ENCODE results near the gene CYFIP2. TPM values are rescaled to one million over a fixed set of nuclear protein-coding genes. Genes with fewer than 3 reads are reported as not detected.

Gene CYFIP2
- total and polyA plus RNA-seq, 11 donors, result 23.2 to 62.7 (median 37.4) TPM

DNA sequence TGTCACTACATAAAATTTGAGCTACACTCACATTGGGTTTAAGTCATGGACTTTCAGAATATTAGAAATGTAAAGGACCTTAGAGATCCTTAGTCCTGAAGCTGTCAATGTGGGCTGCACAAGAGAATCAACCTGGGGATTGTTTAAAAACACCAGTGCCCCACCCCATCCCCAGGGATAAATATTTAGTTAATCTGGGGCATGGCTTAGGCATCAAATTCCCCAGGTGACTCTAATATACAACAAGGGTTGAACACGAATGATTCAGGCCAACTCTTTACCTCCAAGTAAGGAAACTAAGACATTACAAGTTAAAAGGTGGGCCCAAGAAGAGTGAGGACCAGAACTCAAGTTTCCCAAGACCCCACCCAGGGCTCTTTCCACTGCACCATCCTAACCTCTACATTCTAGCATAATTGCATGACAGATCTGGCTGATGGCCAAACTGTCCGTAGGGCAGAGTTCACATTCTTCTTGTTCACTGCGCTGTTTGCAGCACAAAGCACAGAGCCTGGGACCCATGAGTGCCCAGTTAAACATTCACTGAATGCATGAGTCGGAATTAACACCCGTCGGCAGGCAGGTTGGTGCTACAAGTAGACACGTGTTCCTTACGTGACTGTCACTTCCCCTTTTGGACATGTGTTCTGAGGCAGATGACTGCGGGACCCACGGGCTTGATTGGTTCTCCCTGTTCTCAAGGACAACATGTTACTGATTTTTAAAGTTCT is 25.2 kb downstream of the CYFIP2 start:
- H3K27me3 ChIP-seq, result no peaks in the 10 kb centered on the region
- peak overlapping the region in 2 of 12 donors; percentile 14 to 89 for H3K27ac ChIP-seq
- WGBS, 4 donors, result 38 to 50% (median 42%) methylated on average over 10 of the region's 10 CpGs
- no peaks in the 10 kb centered on the region for H3K9me3 ChIP-seq
- TF ChIP-seq, protein P1, sequence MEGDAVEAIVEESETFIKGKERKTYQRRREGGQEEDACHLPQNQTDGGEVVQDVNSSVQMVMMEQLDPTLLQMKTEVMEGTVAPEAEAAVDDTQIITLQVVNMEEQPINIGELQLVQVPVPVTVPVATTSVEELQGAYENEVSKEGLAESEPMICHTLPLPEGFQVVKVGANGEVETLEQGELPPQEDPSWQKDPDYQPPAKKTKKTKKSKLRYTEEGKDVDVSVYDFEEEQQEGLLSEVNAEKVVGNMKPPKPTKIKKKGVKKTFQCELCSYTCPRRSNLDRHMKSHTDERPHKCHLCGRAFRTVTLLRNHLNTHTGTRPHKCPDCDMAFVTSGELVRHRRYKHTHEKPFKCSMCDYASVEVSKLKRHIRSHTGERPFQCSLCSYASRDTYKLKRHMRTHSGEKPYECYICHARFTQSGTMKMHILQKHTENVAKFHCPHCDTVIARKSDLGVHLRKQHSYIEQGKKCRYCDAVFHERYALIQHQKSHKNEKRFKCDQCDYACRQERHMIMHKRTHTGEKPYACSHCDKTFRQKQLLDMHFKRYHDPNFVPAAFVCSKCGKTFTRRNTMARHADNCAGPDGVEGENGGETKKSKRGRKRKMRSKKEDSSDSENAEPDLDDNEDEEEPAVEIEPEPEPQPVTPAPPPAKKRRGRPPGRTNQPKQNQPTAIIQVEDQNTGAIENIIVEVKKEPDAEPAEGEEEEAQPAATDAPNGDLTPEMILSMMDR (IDR thresholded peaks at IDR 0.05), result no peak
- TF ChIP-seq POLR2A (IDR thresholded peaks at IDR 0.05), result no peak
- intact Hi-C loops (cut with DNase I), result no loop called here
- H3K36me3 ChIP-seq, result peaks cover 0 to 35% (median 0%) of the 10 kb centered on the region in 9 donors
- DNase-seq (no peak), ATAC-seq (no peak)
- peaks cover 0 to 50% (median 11%) of the 10 kb centered on the region in 12 donors for H3K4me1 ChIP-seq
- no peak overlapping the region for H3K4me3 ChIP-seq

DNA sequence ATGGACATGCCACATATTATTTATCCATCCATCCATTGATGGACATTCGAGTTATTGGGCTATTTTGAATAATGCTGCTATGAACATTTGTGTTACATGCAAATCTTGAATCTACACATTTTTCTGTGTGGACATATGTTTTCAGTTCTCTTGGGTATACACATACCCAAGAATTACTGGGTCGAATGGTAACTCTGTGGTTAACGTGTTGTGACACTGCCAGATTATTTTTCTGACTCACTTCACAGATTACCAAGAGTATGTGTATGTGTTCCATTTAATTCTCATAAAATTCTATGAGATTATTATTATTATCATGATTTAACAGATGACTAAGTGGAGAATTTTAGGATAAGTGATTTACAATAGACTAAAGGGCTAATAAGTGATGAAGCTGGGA is 26.7 kb downstream of the CYFIP2 start:
- no peaks in the 10 kb centered on the region for H3K27me3 ChIP-seq
- intact Hi-C loops (cut with DNase I), result no loop called here
- peaks cover 0 to 38% (median 4%) of the 10 kb centered on the region in 9 donors for H3K36me3 ChIP-seq
- DNase-seq, result no peak
- ATAC-seq, result no peak
- no peak overlapping the region for H3K4me3 ChIP-seq
- H3K4me1 ChIP-seq, result peaks cover 0 to 37% (median 6%) of the 10 kb centered on the region in 12 donors
- H3K9me3 ChIP-seq, result no peaks in the 10 kb centered on the region
- no peak overlapping the region for H3K27ac ChIP-seq
- TF ChIP-seq POLR2A (IDR thresholded peaks at IDR 0.05), result no peak
- TF ChIP-seq, protein P1 (IDR thresholded peaks at IDR 0.05), result no peak
- WGBS, 4 donors, result 85 to 91% (median 88%) methylated on average over 3 of the region's 3 CpGs

DNA sequence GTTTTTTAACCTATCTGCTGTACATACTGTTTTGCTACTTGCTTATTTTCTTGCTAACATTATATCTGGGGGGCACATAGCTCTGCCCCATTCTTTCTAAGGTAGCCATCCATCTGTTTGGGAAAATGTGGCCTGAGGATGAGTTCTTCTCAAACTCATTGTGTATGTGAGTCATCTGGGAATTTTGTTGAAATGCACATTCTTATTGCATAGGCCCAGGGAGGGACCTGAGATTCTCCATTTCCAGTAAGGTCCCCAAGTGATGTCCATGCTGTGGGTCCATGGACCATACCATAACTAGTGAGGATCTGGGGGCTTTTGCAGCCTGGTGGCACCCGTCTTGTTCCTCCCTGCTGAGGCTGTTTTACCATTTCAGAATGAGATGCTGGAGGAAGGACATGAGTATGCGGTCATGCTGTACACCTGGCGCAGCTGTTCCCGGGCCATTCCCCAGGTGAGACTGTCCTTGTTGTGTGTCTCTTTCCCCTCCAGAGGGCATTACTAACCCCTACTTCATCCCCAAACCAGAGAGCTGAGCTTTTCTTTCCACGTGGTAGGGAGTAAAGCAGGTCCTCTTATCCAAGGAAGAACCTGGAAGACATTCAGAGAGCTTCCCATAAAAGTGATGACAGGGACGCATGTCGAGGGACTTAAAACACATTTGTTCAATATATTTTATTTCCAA is 28.6 kb downstream of the CYFIP2 start:
- ATAC-seq, result no peak
- H3K4me3 ChIP-seq, result no peak overlapping the region
- no peaks in the 10 kb centered on the region for H3K27me3 ChIP-seq
- intact Hi-C loops (cut with DNase I), result no loop called here
- no peaks in the 10 kb centered on the region for H3K9me3 ChIP-seq
- H3K4me1 ChIP-seq, result peaks cover 0 to 19% (median 0%) of the 10 kb centered on the region in 12 donors
- no peak overlapping the region for H3K27ac ChIP-seq
- DNase-seq, result no peak
- no peak for TF ChIP-seq POLR2A (IDR thresholded peaks at IDR 0.05)
- TF ChIP-seq, protein P1 (IDR thresholded peaks at IDR 0.05), result no peak
- peaks cover 0 to 33% (median 4%) of the 10 kb centered on the region in 9 donors for H3K36me3 ChIP-seq
- WGBS, 4 donors, result 78 to 80% (median 79%) methylated on average over 7 of the region's 7 CpGs

DNA sequence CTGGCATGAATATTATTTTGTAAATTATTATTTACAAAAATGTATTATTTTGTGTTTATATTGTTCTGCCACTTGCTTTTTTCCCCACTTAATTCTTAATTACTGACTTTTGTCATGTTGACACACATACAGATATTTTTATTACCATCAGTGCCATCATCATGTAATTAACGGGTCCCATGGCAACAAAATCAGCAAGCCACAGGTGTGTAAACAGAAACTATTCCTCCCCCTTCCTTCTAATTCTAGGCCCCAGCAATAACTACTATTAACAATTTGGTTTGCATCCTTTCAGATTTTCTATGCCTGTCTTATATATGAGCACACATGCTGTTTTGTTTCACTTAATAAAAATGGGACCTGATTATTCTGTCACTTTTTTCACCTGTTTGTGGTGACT is 29.3 kb downstream of the CYFIP2 start:
- no peak for ATAC-seq
- WGBS, 4 donors, result 30 to 79% (median 66%) methylated on average over 1 of the region's 1 CpG

More for the DNA sequence above, 29.3 kb downstream of the CYFIP2 start:
- Histone ChIP-seq H3K4me1 (peaks cover 0 to 13% (median 0%) of the 10 kb centered on the region in 12 donors), H3K36me3 (peaks cover 0 to 33% (median 4%) of the 10 kb centered on the region in 9 donors), H3K27me3 (no peaks in the 10 kb centered on the region), H3K9me3 (no peaks in the 10 kb centered on the region), H3K27ac (no peak overlapping the region), H3K4me3 (no peak overlapping the region)
- DNase-seq, result no peak
- no peak for TF ChIP-seq POLR2A (IDR thresholded peaks at IDR 0.05)
- intact Hi-C loops (cut with DNase I), result no loop called here
